GM23338 (cell line): Measurements from ENCODE around the gene RAB33B. TPM values are rescaled to one million over a fixed set of nuclear protein-coding genes. Genes with fewer than 3 reads are reported as not detected.

Source experiments
- ATAC-seq: fragments of 200-7000 bp; cut with Tn5 transposase; 3 replicates; pipeline ENCODE4 v1.9.1; 2020
- DNase-seq: peaks from one replicate; pipeline ENCODE4 v3.0.0-alpha.2; 2015; ENCODE audit warnings: low spot score
- H2AFZ ChIP-seq: fragments of 200-600 bp; sonication (generic); 2 replicates; pipeline ENCODE4 v1.8.0; 2016; ENCODE audit warnings: antibody characterized with exemption, mild to moderate bottlenecking, moderate library complexity
- H3F3A ChIP-seq: fragments of 200-600 bp; sonication (generic); replicated peaks from 2 replicates; pipeline ENCODE4 v1.8.0; 2017; ENCODE audit warnings: antibody characterized with exemption, mixed run types, low read depth
- H3K27ac ChIP-seq: fragments of 200-600 bp; sonication (generic); 2 replicates; pipeline ENCODE4 v1.6.1; 2016; ENCODE audit warnings: low read depth
- H3K27me3 ChIP-seq: fragments of 200-600 bp; sonication (generic); 2 replicates; pipeline ENCODE4 v1.8.0; 2016; ENCODE audit warnings: mild to moderate bottlenecking, mixed run types, moderate library complexity; ENCODE audit not compliant: insufficient read depth
- H3K36me3 ChIP-seq: fragments of 200-600 bp; sonication (generic); 2 replicates; pipeline ENCODE4 v1.8.0; 2016; ENCODE audit warnings: mild to moderate bottlenecking; ENCODE audit not compliant: insufficient read depth
- H3K4me1 ChIP-seq: fragments of 200-600 bp; sonication (generic); 2 replicates; pipeline ENCODE4 v1.8.0; 2016; ENCODE audit warnings: mild to moderate bottlenecking, moderate library complexity; ENCODE audit not compliant: insufficient read depth
- H3K4me2 ChIP-seq: fragments of 200-600 bp; sonication (generic); 2 replicates; pipeline ENCODE4 v1.7.1; 2017; ENCODE audit warnings: mixed run types
- H3K4me3 ChIP-seq: fragments of 200-600 bp; sonication (generic); 2 replicates; pipeline ENCODE4 v1.6.1; 2016; ENCODE audit warnings: mixed run types
- H3K79me2 ChIP-seq: fragments of 200-600 bp; sonication (generic); replicated peaks from 2 replicates; pipeline ENCODE4 v1.8.0; 2017; ENCODE audit warnings: mild to moderate bottlenecking; ENCODE audit not compliant: insufficient read depth
- H3K9me2 ChIP-seq: fragments of 200-600 bp; sonication (generic); 2 replicates; pipeline ENCODE4 v1.8.0; 2017; ENCODE audit not compliant: insufficient read depth
- H4K20me1 ChIP-seq: fragments of 200-600 bp; sonication (generic); replicated peaks from 2 replicates; pipeline ENCODE4 v1.8.0; 2017; ENCODE audit warnings: mild to moderate bottlenecking; ENCODE audit not compliant: insufficient read depth
- H3K27ac Mint-ChIP-seq: 2 replicates; pipeline ENCODE4 v1.8.0; 2020; ENCODE audit warnings: inconsistent platforms, mild to moderate bottlenecking, moderate library complexity, mixed read lengths
- H3K27me3 Mint-ChIP-seq: 3 replicates; pipeline ENCODE4 v1.8.0; 2022; ENCODE audit warnings: low read depth, mild to moderate bottlenecking, moderate library complexity, mixed read lengths, inconsistent platforms; ENCODE audit not compliant: insufficient read depth, poor library complexity
- H3K36me3 Mint-ChIP-seq: 3 replicates; pipeline ENCODE4 v1.8.0; 2021; ENCODE audit warnings: low read depth, mild to moderate bottlenecking, inconsistent platforms, moderate library complexity, mixed read lengths
- H3K4me1 Mint-ChIP-seq: 3 replicates; pipeline ENCODE4 v1.8.0; 2020; ENCODE audit warnings: mild to moderate bottlenecking, inconsistent platforms, mixed read lengths
- H3K4me3 Mint-ChIP-seq: 3 replicates; pipeline ENCODE4 v1.8.0; 2021; ENCODE audit warnings: moderate library complexity, mild to moderate bottlenecking, inconsistent platforms, mixed read lengths
- H3K9me3 Mint-ChIP-seq: 3 replicates; pipeline ENCODE4 v1.8.0; 2020; ENCODE audit warnings: moderate library complexity, mild to moderate bottlenecking, inconsistent platforms, mixed read lengths
- CREB1 ChIP-seq: fragments of 250-450 bp; sonication (Bioruptor Pico); IDR thresholded peaks from 2 replicates; pipeline ENCODE4 v1.5.0; 2020; ENCODE audit warnings: low read depth, mild to moderate bottlenecking, moderate library complexity
- CTCF ChIP-seq, 2 experiments: fragments of 200-600 bp in 1 of 2; sonication (generic) in 1 of 2; conservative IDR thresholded peaks; 2 replicates each; pipeline versions ENCODE4 v1.5.1 to v1.6.1; 2016 to 2017; ENCODE audit warnings: antibody characterized with exemption in 2 of 2, low read depth in 2 of 2, mild to moderate bottlenecking in 2 of 2, moderate library complexity in 1 of 2
- EZH2 ChIP-seq: fragments of 200-600 bp; sonication (generic); IDR thresholded peaks from one replicate; pipeline ENCODE4 v1.8.0; 2017; ENCODE audit warnings: antibody characterized with exemption, mild to moderate bottlenecking, low read depth; ENCODE audit not compliant: unreplicated experiment
- EZH2phosphoT487 ChIP-seq: fragments of 200-600 bp; sonication (generic); IDR thresholded peaks from one replicate; pipeline ENCODE4 v1.8.1; 2018; ENCODE audit warnings: antibody characterized with exemption; ENCODE audit not compliant: unreplicated experiment
- JUNB ChIP-seq: IDR thresholded peaks from one replicate; pipeline ENCODE4 v1.6.1; 2016; ENCODE audit warnings: antibody characterized with exemption; ENCODE audit not compliant: unreplicated experiment
- NANOG ChIP-seq: IDR thresholded peaks from 2 replicates; pipeline ENCODE4 v1.6.1; 2016; ENCODE audit warnings: antibody characterized with exemption, borderline replicate concordance
- POLR2AphosphoS5 ChIP-seq: IDR thresholded peaks from 2 replicates; pipeline ENCODE4 v1.6.1; 2016; ENCODE audit warnings: antibody characterized with exemption, low read depth
- ZNF114 ChIP-seq: fragments of 250-450 bp; sonication (Bioruptor Pico); IDR thresholded peaks from 2 replicates; pipeline ENCODE4 v1.5.0; 2020; ENCODE audit warnings: mild to moderate bottlenecking, moderate library complexity
- polyA plus RNA-seq: library from polyadenylated mRNA; unstranded; fragments of >200 nt; fragmentation: Nextera tagmentation; extraction: Ambion mirVana; gene quantifications from 2 replicates; pipeline ENCODE4 v1.2.1, GENCODE V29; 2016
- total RNA-seq: library from RNA; depleted of rRNA; stranded (reverse); fragments of >200 nt; shearing (Covaris generic); gene quantifications from 2 replicates; pipeline ENCODE4 v1.2.3, GENCODE V29; 2014
- TF ChIP-seq, protein P1 (sequence below): IDR thresholded peaks from one replicate; pipeline ENCODE4 v1.6.1; 2018; ENCODE audit warnings: antibody characterized with exemption; ENCODE audit not compliant: unreplicated experiment

RAB33B gene
- total and polyA plus RNA-seq, 2 experiments from 2014 or later, result 9.9 to 17.5 TPM

DNA sequence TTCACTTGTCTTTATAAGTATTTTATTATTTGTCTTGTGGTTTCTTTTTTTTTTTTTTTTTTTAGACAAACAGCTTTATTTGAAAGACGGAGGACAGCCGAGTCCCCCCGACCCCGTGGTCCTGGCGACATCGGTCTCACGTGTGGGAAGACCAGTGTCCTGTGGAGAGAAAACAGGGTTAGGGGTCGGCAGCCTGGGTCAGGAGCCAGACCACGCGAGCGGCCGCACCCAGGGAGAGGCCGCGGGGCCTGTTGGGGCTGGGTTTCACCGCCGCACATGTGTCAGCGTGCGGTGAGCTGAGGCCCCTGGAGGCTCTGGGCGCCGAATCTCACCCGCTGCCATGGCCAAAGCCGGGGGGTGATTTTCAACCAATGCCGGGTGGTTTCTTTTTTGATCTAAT, 17.8 kb upstream of the RAB33B start:
- no peaks in the 10 kb centered on the region for H3K27me3 ChIP-seq
- ATAC-seq, result no peak
- no peak overlapping the region for H3K4me3 ChIP-seq
- DNase-seq, result no peak
- no peak overlapping the region for H3K4me2 ChIP-seq
- H3K9me2 ChIP-seq, result peaks cover 4% of the 10 kb centered on the region; the same call in 1 of the 2 replicates
- Mint-ChIP-seq H3K4me1 (no peaks in the 10 kb centered on the region), H3K9me3 (peaks cover 46% of the 10 kb centered on the region), H3K27me3 (no peaks in the 10 kb centered on the region), H3K4me3 (no peak overlapping the region), H3K27ac (no peak overlapping the region), H3K36me3 (peaks cover 64% of the 10 kb centered on the region)
- H3K4me1 ChIP-seq, result no peaks in the 10 kb centered on the region
- no peak overlapping the region for H3K27ac ChIP-seq
- no peaks in the 10 kb centered on the region for H3F3A ChIP-seq
- H3K79me2 ChIP-seq, result no peaks in the 10 kb centered on the region
- H2AFZ ChIP-seq, result no peak overlapping the region
- TF ChIP-seq EZH2, result no peak
- no peak for TF ChIP-seq EZH2phosphoT487
- TF ChIP-seq POLR2AphosphoS5, result no peak
- no peak for TF ChIP-seq JUNB
- TF ChIP-seq CREB1 (CRISPR knock-in tag), result no peak
- no peak for TF ChIP-seq ZNF114 (CRISPR knock-in tag)
- TF ChIP-seq, protein P1, sequence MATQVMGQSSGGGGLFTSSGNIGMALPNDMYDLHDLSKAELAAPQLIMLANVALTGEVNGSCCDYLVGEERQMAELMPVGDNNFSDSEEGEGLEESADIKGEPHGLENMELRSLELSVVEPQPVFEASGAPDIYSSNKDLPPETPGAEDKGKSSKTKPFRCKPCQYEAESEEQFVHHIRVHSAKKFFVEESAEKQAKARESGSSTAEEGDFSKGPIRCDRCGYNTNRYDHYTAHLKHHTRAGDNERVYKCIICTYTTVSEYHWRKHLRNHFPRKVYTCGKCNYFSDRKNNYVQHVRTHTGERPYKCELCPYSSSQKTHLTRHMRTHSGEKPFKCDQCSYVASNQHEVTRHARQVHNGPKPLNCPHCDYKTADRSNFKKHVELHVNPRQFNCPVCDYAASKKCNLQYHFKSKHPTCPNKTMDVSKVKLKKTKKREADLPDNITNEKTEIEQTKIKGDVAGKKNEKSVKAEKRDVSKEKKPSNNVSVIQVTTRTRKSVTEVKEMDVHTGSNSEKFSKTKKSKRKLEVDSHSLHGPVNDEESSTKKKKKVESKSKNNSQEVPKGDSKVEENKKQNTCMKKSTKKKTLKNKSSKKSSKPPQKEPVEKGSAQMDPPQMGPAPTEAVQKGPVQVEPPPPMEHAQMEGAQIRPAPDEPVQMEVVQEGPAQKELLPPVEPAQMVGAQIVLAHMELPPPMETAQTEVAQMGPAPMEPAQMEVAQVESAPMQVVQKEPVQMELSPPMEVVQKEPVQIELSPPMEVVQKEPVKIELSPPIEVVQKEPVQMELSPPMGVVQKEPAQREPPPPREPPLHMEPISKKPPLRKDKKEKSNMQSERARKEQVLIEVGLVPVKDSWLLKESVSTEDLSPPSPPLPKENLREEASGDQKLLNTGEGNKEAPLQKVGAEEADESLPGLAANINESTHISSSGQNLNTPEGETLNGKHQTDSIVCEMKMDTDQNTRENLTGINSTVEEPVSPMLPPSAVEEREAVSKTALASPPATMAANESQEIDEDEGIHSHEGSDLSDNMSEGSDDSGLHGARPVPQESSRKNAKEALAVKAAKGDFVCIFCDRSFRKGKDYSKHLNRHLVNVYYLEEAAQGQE, result no peak
- TF ChIP-seq NANOG, result no peak
- H3K36me3 ChIP-seq, result peaks cover 3% of the 10 kb centered on the region; the same call in 1 of the 2 replicates
- no peaks in the 10 kb centered on the region for H4K20me1 ChIP-seq

GRCh38 chr4:139438141-139438540, 15.8 kb upstream of the RAB33B start:
- Histone ChIP-seq H3K4me1 (no peaks in the 10 kb centered on the region), H3K9me2 (peaks cover 4% of the 10 kb centered on the region; the same call in 1 of the 2 replicates), H3K4me2 (no peak overlapping the region), H3K27me3 (no peaks in the 10 kb centered on the region), H3F3A (no peaks in the 10 kb centered on the region), H3K27ac (no peak overlapping the region), H3K79me2 (no peaks in the 10 kb centered on the region), H4K20me1 (no peaks in the 10 kb centered on the region), H2AFZ (no peak overlapping the region), H3K36me3 (no peaks in the 10 kb centered on the region), H3K4me3 (no peak overlapping the region)
- DNase-seq (no peak), ATAC-seq (no peak)
- no peak overlapping the region for H3K4me3 Mint-ChIP-seq
- H3K9me3 Mint-ChIP-seq, result peaks cover 27% of the 10 kb centered on the region
- H3K27me3 Mint-ChIP-seq, result no peaks in the 10 kb centered on the region
- no peak overlapping the region for H3K27ac Mint-ChIP-seq
- H3K36me3 Mint-ChIP-seq, result peaks cover 52% of the 10 kb centered on the region
- no peak for TF ChIP-seq NANOG
- H3K4me1 Mint-ChIP-seq, result no peaks in the 10 kb centered on the region

DNA sequence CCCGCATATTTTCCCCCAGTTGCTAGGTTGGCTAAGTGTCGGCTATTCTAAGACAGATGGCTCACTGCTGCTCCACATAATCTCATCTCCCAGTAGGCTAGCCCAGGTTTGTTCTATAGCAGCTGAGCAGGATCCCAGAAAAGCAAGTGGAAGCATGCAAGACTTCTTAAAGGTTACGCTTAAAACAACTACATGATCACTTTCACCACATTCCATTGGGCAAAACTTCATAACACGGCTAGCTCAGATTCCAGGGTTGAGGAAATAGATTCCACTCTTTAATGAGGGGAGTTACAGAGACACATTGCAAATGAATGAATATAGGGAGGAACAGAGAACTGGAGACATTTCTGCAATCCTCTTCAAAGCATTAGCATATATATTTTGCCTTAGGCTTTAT, 12.9 kb upstream of the RAB33B start:
- H3K27ac Mint-ChIP-seq, result no peak overlapping the region
- no peak overlapping the region for H3K4me3 Mint-ChIP-seq
- H3K9me3 Mint-ChIP-seq, result peaks cover 19% of the 10 kb centered on the region
- no peaks in the 10 kb centered on the region for H3K4me1 Mint-ChIP-seq
- Histone ChIP-seq H3K4me1 (no peaks in the 10 kb centered on the region), H3K27ac (no peak overlapping the region), H3K27me3 (no peaks in the 10 kb centered on the region), H3F3A (no peaks in the 10 kb centered on the region), H3K4me2 (no peak overlapping the region), H3K4me3 (no peak overlapping the region), H3K36me3 (no peaks in the 10 kb centered on the region), H3K9me2 (peaks cover 4% of the 10 kb centered on the region; the same call in 1 of the 2 replicates), H2AFZ (no peak overlapping the region), H4K20me1 (no peaks in the 10 kb centered on the region; the same call in 1 of the 2 replicates), H3K79me2 (no peaks in the 10 kb centered on the region)
- H3K36me3 Mint-ChIP-seq, result peaks cover 44% of the 10 kb centered on the region
- H3K27me3 Mint-ChIP-seq, result peaks cover 3% of the 10 kb centered on the region
- DNase-seq (no peak), ATAC-seq (no peak)
- TF ChIP-seq NANOG, result no peak
- no peak for TF ChIP-seq EZH2phosphoT487
- no peak for TF ChIP-seq POLR2AphosphoS5
- TF ChIP-seq CTCF (conservative IDR thresholded peaks at IDR 0.05; ENCODE audit: low read depth in 2 of 2), result no peak
